ENCODE results near the gene JARID2.

The JARID2 gene

DNA sequence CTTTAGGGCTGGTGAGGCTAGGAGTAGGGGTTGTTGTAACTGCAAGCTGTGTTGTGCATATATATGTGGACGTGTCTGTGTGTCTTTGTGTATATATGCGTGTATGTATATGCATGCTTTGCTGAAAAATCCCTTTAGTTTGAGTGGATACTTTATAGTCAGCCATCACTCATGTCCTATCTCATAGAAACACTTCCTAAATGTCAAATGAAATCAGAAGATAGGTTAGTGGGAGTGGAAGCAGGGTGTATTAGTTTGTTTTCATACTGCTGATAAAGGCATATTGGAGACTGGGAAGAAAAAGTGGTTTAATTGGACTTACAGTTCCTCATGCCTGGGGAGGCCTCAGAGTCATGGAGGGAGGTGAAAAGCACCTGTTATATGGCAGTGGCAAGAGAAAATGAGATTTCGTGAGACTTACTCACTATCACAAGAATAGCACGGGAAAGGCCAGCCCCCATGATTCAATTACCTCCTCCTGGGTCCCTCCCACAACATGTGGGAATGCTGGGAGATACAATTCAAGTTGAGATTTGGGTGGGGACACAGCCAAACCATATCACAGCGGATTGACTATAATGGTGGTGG is 131.1 kb downstream of the JARID2 start:
- no peak for DNase-seq (ENCODE audit: low spot score)

- DNase-seq (ENCODE audit: low spot score) = no peak
Observed at GRCh38 chr6:15378272-15378671, 132.4 kb downstream of the JARID2 start.

DNA sequence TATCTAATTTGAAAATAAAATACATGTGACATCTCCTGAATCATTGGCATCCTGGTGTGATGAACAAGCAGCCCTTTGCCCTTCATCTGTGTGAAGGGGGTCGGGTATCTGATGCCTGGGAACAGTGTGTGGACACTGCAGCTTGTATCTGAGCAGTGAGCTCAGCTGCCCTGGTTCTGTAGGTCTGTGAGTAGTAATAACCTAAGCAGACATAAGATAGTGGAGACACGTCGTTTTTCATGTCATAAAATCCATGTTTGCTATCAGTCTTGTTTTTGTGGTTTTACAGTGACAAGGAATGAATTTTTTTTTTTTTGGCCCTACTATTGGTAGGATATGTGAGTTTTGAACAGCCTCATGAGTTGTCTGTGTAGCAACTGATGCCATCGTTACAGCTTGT is 133.0 kb downstream of the JARID2 start:
- no peak for DNase-seq (ENCODE audit: low spot score)

DNA sequence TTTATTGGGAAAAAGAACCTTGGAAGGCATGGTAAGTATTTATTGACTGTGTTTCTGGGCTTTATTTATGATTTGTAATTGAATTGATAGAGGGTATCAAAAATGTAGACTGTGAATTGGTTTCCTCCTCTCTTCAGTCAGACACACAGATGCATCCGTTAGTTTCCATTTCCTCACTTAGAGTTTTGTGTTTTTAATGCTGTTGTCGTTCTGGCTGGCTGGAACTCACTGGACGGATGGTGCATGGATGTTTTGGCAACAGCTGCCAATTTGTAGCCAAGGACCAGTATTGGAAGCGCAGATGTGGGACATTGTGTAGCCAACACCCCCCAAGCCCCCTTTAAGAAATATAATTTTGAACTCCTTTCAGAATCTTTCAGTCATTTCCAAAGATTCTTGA is 134.5 kb downstream of the JARID2 start:
- no peak for DNase-seq (ENCODE audit: low spot score)

GRCh38 chr6:15382089-15382488 is 136.2 kb downstream of the JARID2 start:
- no peak for DNase-seq (ENCODE audit: low spot score)

- no peak for DNase-seq (ENCODE audit: low spot score)
Observed at GRCh38 chr6:15382712-15383111, 136.8 kb downstream of the JARID2 start.

- no peak for DNase-seq (ENCODE audit: low spot score)
Observed at GRCh38 chr6:15384901-15385300, 139.0 kb downstream of the JARID2 start.

GRCh38 chr6:15385521-15385920 is 139.7 kb downstream of the JARID2 start:
- DNase-seq (ENCODE audit: low spot score) = no peak

DNA sequence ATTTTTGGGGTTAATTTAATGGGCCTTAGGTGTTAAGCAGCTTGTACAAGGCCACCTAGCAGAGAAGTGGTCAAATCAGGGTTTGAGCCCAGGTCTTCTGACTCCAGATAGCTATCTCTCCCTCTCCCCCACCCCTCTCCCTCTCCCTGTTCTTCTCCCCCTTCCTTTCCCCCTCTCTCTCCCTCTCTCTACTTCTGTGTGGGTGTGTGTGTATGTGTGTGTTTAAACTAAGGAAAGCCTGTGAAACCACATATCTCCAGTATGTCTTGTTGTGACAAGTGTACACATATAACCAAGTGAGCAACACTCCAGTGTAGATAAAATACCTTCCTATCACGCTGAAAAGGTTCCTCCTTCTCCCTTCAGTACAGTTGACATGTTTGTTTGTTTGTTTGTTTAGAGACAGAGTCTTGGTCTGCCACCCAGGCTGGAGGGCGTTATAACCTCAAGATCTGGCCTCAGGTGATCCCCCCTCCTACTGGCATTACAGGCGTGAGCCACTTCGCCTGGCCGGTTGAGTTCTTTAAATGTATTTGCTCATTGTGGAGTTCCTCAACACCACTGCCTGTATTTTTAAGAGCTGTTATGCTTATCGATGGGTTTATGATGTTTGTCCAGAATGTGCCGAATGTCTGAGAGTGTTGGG is 140.4 kb downstream of the JARID2 start:
- no peak for DNase-seq (ENCODE audit: low spot score)

DNA sequence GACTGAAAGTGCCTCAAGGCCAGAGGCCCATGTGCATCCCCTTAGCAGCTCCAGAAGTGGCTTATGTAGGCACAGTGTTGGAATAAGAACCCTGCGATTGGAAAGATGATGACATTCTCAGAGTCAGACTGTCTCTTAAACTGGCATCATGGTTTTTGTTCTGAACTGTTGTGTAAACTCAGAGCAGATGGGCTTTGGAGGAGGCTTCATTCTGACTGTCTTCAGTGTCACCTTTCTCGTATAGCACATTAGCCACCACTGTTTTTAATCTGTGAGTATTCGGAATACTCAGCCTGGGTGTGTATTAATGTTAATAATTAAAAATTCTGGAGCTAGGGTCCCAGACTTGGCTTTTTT is 140.9 kb downstream of the JARID2 start:
- DNase-seq (ENCODE audit: low spot score) = no peak

- DNase-seq (ENCODE audit: low spot score) = no peak
Observed at GRCh38 chr6:15387118-15387517, 141.2 kb downstream of the JARID2 start.

- no peak for DNase-seq (ENCODE audit: low spot score)
Observed at GRCh38 chr6:15389084-15389764, 143.4 kb downstream of the JARID2 start.

- DNase-seq (ENCODE audit: low spot score) = no peak
Observed at GRCh38 chr6:15389765-15390723, 144.2 kb downstream of the JARID2 start.

DNA sequence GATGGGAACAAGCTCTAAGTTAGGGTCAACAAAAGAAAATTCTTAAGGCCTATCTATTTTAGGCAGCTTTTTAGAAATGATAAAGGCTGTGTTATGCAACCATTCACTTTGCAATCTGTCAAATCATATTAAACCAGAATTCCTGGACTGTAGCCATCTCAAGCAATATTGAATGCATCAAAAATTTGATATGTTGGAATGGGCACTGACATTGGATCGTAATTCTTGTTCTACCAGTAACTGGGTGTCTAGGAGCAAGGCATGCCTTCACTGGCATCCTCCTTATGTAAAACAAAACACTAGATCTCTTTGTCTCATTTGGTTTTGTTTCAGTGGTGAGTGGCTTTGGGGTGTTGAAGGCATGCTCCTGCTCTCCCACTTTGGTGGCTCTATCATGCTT is 145.6 kb downstream of the JARID2 start:
- DNase-seq (ENCODE audit: low spot score) = no peak

DNA sequence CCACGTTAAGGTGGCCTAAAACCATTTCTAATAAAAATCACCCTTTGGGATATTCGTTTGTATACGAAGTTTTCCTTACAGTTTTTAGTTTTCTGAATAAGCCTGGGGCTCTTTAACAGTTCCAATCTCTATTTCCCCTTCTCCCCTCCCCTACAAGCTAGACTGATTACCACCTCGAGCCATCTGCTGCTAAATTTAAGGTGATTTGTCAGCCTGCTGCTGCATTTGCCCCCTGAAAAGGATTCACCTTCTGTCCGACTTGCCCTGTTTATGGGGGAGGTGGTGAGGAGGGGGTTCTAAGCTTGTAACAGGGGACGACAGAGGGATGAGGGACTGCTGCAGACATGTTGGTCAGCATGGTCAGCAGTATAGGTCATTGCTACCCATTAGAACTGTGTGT is 146.3 kb downstream of the JARID2 start:
- no peak for DNase-seq (ENCODE audit: low spot score)

GRCh38 chr6:15393605-15394004 is 147.7 kb downstream of the JARID2 start:
- DNase-seq (ENCODE audit: low spot score) = no peak

- no peak for DNase-seq (ENCODE audit: low spot score)
Observed at GRCh38 chr6:15395087-15395486, 149.2 kb downstream of the JARID2 start.

DNA sequence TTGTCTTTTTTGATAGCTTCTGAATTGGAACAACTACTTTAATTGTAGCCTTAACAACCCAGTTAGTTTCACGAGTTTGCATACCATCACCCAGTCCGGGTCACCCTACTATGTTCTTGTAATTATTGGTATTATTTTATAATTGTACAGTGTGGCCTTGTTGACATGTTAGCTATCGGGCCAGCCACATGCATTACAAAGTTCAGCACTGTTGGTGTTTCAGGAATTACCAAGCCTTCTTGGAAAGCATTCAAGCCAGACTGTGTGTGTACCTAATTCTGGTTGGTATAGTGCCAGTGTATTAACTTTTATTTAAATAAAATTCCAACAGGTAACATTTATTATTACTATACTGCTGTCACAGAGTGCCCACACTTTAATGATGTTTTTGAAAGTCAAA is 150.9 kb downstream of the JARID2 start:
- no peak for DNase-seq (ENCODE audit: low spot score)

GRCh38 chr6:15398633-15399275 is 152.9 kb downstream of the JARID2 start:
- no peak for DNase-seq (ENCODE audit: low spot score)

GRCh38 chr6:15399641-15400470 is 154.0 kb downstream of the JARID2 start:
- DNase-seq (ENCODE audit: low spot score) = no peak

DNA sequence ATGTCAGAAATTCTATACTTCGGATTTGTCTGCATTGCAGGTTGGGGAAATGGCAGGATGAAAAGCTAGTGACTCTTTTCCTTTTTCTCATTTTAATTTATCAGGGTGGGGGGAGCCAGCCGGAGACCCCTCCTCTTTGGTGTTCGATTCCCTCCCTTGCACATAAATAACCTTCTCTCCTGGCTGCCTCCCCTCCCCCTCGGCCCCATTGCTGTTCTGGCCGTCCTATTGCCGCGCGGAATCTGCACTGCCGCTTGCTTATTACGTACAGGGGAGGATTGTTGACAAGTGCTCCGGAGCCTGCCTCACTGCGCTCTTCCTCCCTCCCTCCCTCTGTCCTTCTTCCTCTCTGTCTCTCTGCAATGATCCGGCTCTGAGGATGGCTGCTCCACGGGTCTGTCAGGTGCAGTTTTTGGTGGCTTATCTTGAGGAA is 154.7 kb downstream of the JARID2 start:
- no peak for DNase-seq (ENCODE audit: low spot score)
